Activated CD8-positive, alpha-beta T cell treated with anti-CD3 and anti-CD28 coated beads for 36 hours (primary cell): ENCODE results near the gene FAR2. TPM values are rescaled to one million over a fixed set of nuclear protein-coding genes. Genes with fewer than 3 reads are reported as not detected.

ENCODE experiments used
- ATAC-seq: fragments of 200-7000 bp; cut with Tn5 transposase; one replicate; pipeline ENCODE4 v1.10.0; 2021; ENCODE audit warnings: mild to moderate bottlenecking, moderate library complexity
- CTCF ChIA-PET: fragments of 350-600 bp; sonication (Branson Sonifier 250); formaldehyde crosslinking; loops from one replicate; lab custom pipeline; 2021; ENCODE audit warnings: antibody characterized with exemption; lab: Charles Lee
- POLR2A ChIA-PET: fragments of 350-600 bp; sonication (Branson Sonifier 250); formaldehyde crosslinking; loops from one replicate; lab custom pipeline; 2021; ENCODE audit warnings: antibody characterized with exemption; lab: Charles Lee
- DNase-seq: peaks from one replicate; pipeline ENCODE4 v3.0.0-alpha.2; 2020
- H3K27ac Mint-ChIP-seq: one replicate; pipeline ENCODE4 v1.8.0; 2021; ENCODE audit warnings: mild to moderate bottlenecking, mixed read lengths
- H3K27me3 Mint-ChIP-seq: one replicate; pipeline ENCODE4 v1.8.0; 2021; ENCODE audit warnings: mixed read lengths
- H3K36me3 Mint-ChIP-seq: one replicate; pipeline ENCODE4 v1.8.0; 2021; ENCODE audit warnings: low read depth, mixed read lengths
- H3K4me1 Mint-ChIP-seq: one replicate; pipeline ENCODE4 v1.8.0; 2021; ENCODE audit warnings: low read depth, mixed read lengths
- H3K4me3 Mint-ChIP-seq: one replicate; pipeline ENCODE4 v1.8.0; 2021; ENCODE audit warnings: mild to moderate bottlenecking, moderate library complexity, mixed read lengths
- H3K9me3 Mint-ChIP-seq: one replicate; pipeline ENCODE4 v1.8.0; 2021; ENCODE audit warnings: mixed read lengths
- CTCF ChIP-seq: fragments of 200-600 bp; IDR thresholded peaks from one replicate; pipeline ENCODE4 v1.8.0; 2022; ENCODE audit warnings: antibody characterized with exemption, mild to moderate bottlenecking
- intact Hi-C: fragments of 100-400 bp; cut with micrococcal nuclease; formaldehyde crosslinking; loops from one replicate; pipeline ENCODE4 v1.10.0; 2022
- total RNA-seq, 2 experiments: library from RNA; stranded (reverse); gene quantifications; one replicate each; pipeline ENCODE4 v1.2.3, GENCODE V29; 2021

Gene FAR2
- total RNA-seq, 2 experiments from 2014 or later = 6.0 to 7.0 TPM

DNA sequence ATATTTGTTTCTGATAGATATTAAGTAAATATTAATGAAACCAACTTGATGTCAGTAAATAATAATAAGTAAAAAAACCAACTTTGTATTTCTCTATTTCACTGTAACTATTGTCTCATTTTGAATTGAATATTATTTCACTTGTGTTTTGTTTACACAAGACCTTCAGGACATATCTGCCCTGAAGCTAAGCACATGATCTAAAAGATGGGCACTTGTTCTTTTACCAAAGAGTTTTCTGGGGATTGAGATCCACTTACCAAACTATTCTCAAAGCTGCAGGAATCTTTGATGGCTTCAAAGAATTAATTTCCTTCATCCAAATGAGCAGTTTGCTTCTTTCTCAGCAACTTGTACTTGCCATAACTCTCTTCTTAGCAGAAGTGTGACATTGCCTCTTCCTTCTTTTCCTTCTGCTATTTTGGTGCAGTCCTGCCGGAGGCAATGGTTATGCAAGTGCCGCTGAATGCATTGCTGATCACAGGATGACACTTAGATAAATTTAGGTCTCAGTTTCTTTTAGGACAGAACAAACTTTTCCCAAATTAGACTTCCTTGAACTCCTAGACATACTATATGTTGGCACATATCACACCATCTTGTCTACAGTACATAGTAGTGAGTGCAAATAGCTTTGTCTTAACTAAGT is 9.2 kb downstream of the FAR2 start:
- Mint-ChIP-seq H3K27ac (no peak overlapping the region), H3K4me3 (no peak overlapping the region), H3K9me3 (peaks cover 4% of the 10 kb centered on the region), H3K36me3 (peaks cover 3% of the 10 kb centered on the region), H3K4me1 (peaks cover 16% of the 10 kb centered on the region), H3K27me3 (no peaks in the 10 kb centered on the region)
- no peak for TF ChIP-seq CTCF
- POLR2A ChIA-PET = no interaction called here
- ATAC-seq (no peak), DNase-seq (no peak)
- intact Hi-C loops = no loop called here
- CTCF ChIA-PET = no interaction called here

GRCh38 chr12:29159661-29160060 is 10.6 kb downstream of the FAR2 start:
- no peaks in the 10 kb centered on the region for H3K27me3 Mint-ChIP-seq
- TF ChIP-seq CTCF = no peak
- no peak overlapping the region for H3K4me3 Mint-ChIP-seq
- ATAC-seq (no peak), DNase-seq (no peak)
- POLR2A ChIA-PET = no interaction called here
- H3K4me1 Mint-ChIP-seq = peaks cover 16% of the 10 kb centered on the region
- H3K27ac Mint-ChIP-seq = no peak overlapping the region
- peaks cover 4% of the 10 kb centered on the region for H3K9me3 Mint-ChIP-seq
- intact Hi-C loops = no loop called here
- CTCF ChIA-PET = interaction anchor here (0.9 to 1.5 kb wide), 3 partner anchors 10 to 72 kb away, joined by 3 read pairs; no protein-coding TSS in a partner anchor
- H3K36me3 Mint-ChIP-seq = peaks cover 3% of the 10 kb centered on the region

DNA sequence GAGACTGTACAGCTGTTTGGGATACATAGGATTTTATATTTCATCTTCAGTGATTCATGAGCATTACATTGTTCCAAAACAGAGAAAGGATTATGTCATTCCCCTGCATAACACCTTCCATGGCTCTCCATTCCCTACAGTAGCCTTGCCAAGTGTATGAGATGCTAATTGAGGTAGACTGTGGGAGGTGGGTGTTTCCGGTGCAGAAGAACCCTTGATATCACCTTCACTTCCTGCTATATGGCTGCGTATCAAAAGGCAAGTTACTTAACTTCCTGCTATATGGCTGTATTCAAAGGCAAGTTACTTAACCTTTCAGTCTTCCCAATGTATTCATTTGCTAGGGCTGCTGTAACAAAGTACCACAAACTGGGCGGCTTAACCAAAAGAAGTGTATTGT is 11.2 kb downstream of the FAR2 start:
- H3K27ac Mint-ChIP-seq = peak overlapping the region; percentile 25
- no peaks in the 10 kb centered on the region for H3K27me3 Mint-ChIP-seq
- peaks cover 4% of the 10 kb centered on the region for H3K9me3 Mint-ChIP-seq
- peaks cover 19% of the 10 kb centered on the region for H3K4me1 Mint-ChIP-seq
- DNase-seq = peak; percentile 40
- CTCF ChIA-PET = interaction anchor here (1.3 to 1.5 kb wide), 2 partner anchors 9 to 72 kb away, joined by 3 read pairs; no protein-coding TSS in a partner anchor
- POLR2A ChIA-PET = no interaction called here
- intact Hi-C loops = no loop called here
- peaks cover 3% of the 10 kb centered on the region for H3K36me3 Mint-ChIP-seq
- no peak for TF ChIP-seq CTCF
- peak; percentile 85 for ATAC-seq
- no peak overlapping the region for H3K4me3 Mint-ChIP-seq

GRCh38 chr12:29163146-29163545 is 14.1 kb downstream of the FAR2 start:
- H3K9me3 Mint-ChIP-seq = peaks cover 4% of the 10 kb centered on the region
- CTCF ChIA-PET = no interaction called here
- intact Hi-C loops = no loop called here
- POLR2A ChIA-PET = interaction anchor here (1.2 kb wide), 1 partner anchor 15 kb away, joined by 3 read pairs; no protein-coding TSS in a partner anchor
- no peak overlapping the region for H3K4me3 Mint-ChIP-seq
- no peak for ATAC-seq
- TF ChIP-seq CTCF = no peak
- no peaks in the 10 kb centered on the region for H3K27me3 Mint-ChIP-seq
- H3K4me1 Mint-ChIP-seq = peaks cover 19% of the 10 kb centered on the region
- H3K27ac Mint-ChIP-seq = no peak overlapping the region
- peaks cover 3% of the 10 kb centered on the region for H3K36me3 Mint-ChIP-seq
- DNase-seq = no peak
